B cell (primary cell): ENCODE data around the gene PCGF3. TPM values are rescaled to one million over a fixed set of nuclear protein-coding genes. Genes with fewer than 3 reads are reported as not detected.

ENCODE experiments used
- ATAC-seq: fragments of 200-7000 bp; cut with Tn5 transposase; one replicate; pipeline ENCODE4 v1.10.0; 2021; ENCODE audit warnings: low read depth, mild to moderate bottlenecking, moderate number of reproducible peaks, moderate library complexity
- CTCF ChIA-PET: fragments of 350-600 bp; sonication (Branson Sonifier 250); formaldehyde crosslinking; loops from one replicate; lab custom pipeline; 2021; ENCODE audit warnings: antibody characterized with exemption, inconsistent platforms; lab: Charles Lee
- POLR2A ChIA-PET: fragments of 350-600 bp; sonication (Branson Sonifier 250); formaldehyde crosslinking; loops from one replicate; lab custom pipeline; 2021; ENCODE audit warnings: antibody characterized with exemption; lab: Charles Lee
- DNase-seq: peaks from one replicate; pipeline ENCODE4 v3.0.0; 2013
- H2AFZ ChIP-seq: 2 replicates; pipeline ENCODE4 v1.6.1; 2012; ENCODE audit warnings: mild to moderate bottlenecking, low read depth, low read length; ENCODE audit not compliant: insufficient read depth, poor library complexity, severe bottlenecking
- H3K27ac ChIP-seq, 2 donors: 1 replicate in 1 of 2; 2 replicates in 1 of 2; pipeline ENCODE4 v1.5.1; 2012 to 2013; ENCODE audit warnings: low read length in 2 of 2, mild to moderate bottlenecking in 2 of 2, moderate library complexity in 1 of 2
- H3K27me3 ChIP-seq, 4 experiments: fragments of 200-600 bp in 1 of 4; sonication (generic) in 1 of 4; replicated peaks in 1 of 4; 1 replicate in 2 of 4; 2 replicates in 2 of 4; pipeline versions ENCODE4 v1.6.1 to v1.7.0; 2013 to 2016; ENCODE audit warnings: low read length in 3 of 4, mild to moderate bottlenecking in 2 of 4, mixed read lengths in 1 of 4, moderate library complexity in 1 of 4; ENCODE audit not compliant: insufficient read depth in 4 of 4, control insufficient read depth in 3 of 4; ENCODE audit errors: control extremely low read depth in 1 of 4
- H3K36me3 ChIP-seq, 2 experiments: replicated peaks in 1 of 2; 1 replicate in 1 of 2; 2 replicates in 1 of 2; pipeline versions ENCODE4 v1.6.1 to v1.7.1; 2013; ENCODE audit warnings: low read length in 1 of 2; ENCODE audit not compliant: insufficient read depth in 2 of 2, control insufficient read depth in 1 of 2; ENCODE audit errors: control extremely low read depth in 1 of 2, extremely low read depth in 1 of 2
- H3K4me1 ChIP-seq, 2 donors: fragments of 200-600 bp in 1 of 2; sonication (generic) in 1 of 2; 1 replicate in 1 of 2; 2 replicates in 1 of 2; pipeline versions ENCODE4 v1.5.1 to v1.6.1; 2013 to 2017; ENCODE audit warnings: low read length in 2 of 2; ENCODE audit not compliant: control insufficient read depth in 2 of 2, insufficient read depth in 2 of 2
- H3K4me2 ChIP-seq: replicated peaks from 2 replicates; pipeline ENCODE3; 2012; ENCODE audit warnings: mild to moderate bottlenecking, low read depth, low read length; ENCODE audit not compliant: poor library complexity, severe bottlenecking
- H3K4me3 ChIP-seq, 5 experiments: fragments of 200-600 bp in 1 of 5; sonication (generic) in 1 of 5; 1 replicate in 3 of 5; 2 replicates in 2 of 5; pipeline versions ENCODE4 v1.5.1 to v1.7.0; 2011 to 2016; ENCODE audit warnings: low read length in 4 of 5, mild to moderate bottlenecking in 4 of 5, low read depth in 2 of 5, control low read depth in 1 of 5, moderate library complexity in 1 of 5; ENCODE audit not compliant: insufficient read depth in 1 of 5; ENCODE audit errors: control extremely low read depth in 1 of 5, extremely low read depth in 1 of 5
- H3K79me2 ChIP-seq: fragments of 200-600 bp; sonication (generic); one replicate; pipeline ENCODE4 v1.6.0; 2016; ENCODE audit warnings: low read length; ENCODE audit not compliant: control insufficient read depth, insufficient read depth
- H3K9ac ChIP-seq: fragments of 200-600 bp; sonication (generic); 2 replicates; pipeline ENCODE4 v1.6.1; 2017; ENCODE audit warnings: mild to moderate bottlenecking, low read length, moderate library complexity
- H3K9me3 ChIP-seq, 3 donors: one replicate each; pipeline versions ENCODE4 v1.6.1 to v1.7.1; 2013; ENCODE audit warnings: low read length in 2 of 3; ENCODE audit not compliant: control insufficient read depth in 2 of 3, insufficient read depth in 1 of 3; ENCODE audit errors: control extremely low read depth in 1 of 3
- H4K20me1 ChIP-seq: 2 replicates; pipeline ENCODE4 v1.6.0; 2012; ENCODE audit warnings: mild to moderate bottlenecking, low read length; ENCODE audit not compliant: insufficient read depth, control insufficient read depth, poor library complexity, severe bottlenecking
- H3K27ac Mint-ChIP-seq: one replicate; pipeline ENCODE4 v1.8.0; 2021; ENCODE audit warnings: mixed read lengths
- H3K27me3 Mint-ChIP-seq: one replicate; pipeline ENCODE4 v1.8.0; 2021; ENCODE audit warnings: mixed read lengths
- H3K4me1 Mint-ChIP-seq: one replicate; pipeline ENCODE4 v1.8.0; 2021; ENCODE audit warnings: mixed read lengths
- H3K4me3 Mint-ChIP-seq: one replicate; pipeline ENCODE4 v1.8.0; 2021; ENCODE audit warnings: mixed read lengths
- H3K9me3 Mint-ChIP-seq: one replicate; pipeline ENCODE4 v1.8.0; 2022; ENCODE audit warnings: mixed read lengths; ENCODE audit not compliant: insufficient read depth
- CTCF ChIP-seq: fragments of 200-600 bp; IDR thresholded peaks from one replicate; pipeline ENCODE4 v1.8.0; 2022; ENCODE audit warnings: antibody characterized with exemption, mild to moderate bottlenecking
- EZH2 ChIP-seq: IDR thresholded peaks from 2 replicates; pipeline ENCODE4 v1.6.1; 2012; ENCODE audit warnings: borderline replicate concordance, low read depth, mild to moderate bottlenecking, moderate library complexity, low read length; ENCODE audit not compliant: insufficient read depth, poor library complexity, severe bottlenecking
- WGBS: methylation state at CpG from one replicate; pipeline ENCODE4 v1.1.5; 2013; ENCODE audit warnings: missing lambda C conversion rate; ENCODE audit not compliant: insufficient coverage; 5-methylcytosine and 5-hydroxymethylcytosine counted together
- intact Hi-C: fragments of 100-400 bp; cut with micrococcal nuclease; formaldehyde crosslinking; loops from one replicate; pipeline ENCODE4 v1.10.0; 2022
- polyA plus RNA-seq: library from polyadenylated mRNA; depleted of rRNA; stranded (reverse); fragments of >200 nt; gene quantifications from 2 replicates; pipeline ENCODE4 v1.2.3, GENCODE V29; 2012
- total RNA-seq, 2 donors: library from RNA; stranded (reverse); fragments of 120-200 nt in 1 of 2; gene quantifications; 1 replicate in 1 of 2; 2 replicates in 1 of 2; pipeline versions ENCODE4 v1.2.3 to v1.2.4, GENCODE V29; 2013 to 2022

Gene PCGF3
- total and polyA plus RNA-seq, 2 donors (not counting 1 experiment from before 2014, with no cell fraction given) = 65.7 to 90.3 TPM

GRCh38 chr4:661881-662761 lies 43.5 kb upstream of the PCGF3 start:
- Mint-ChIP-seq H3K27me3 (no peaks in the 10 kb centered on the region), H3K27ac (no peak overlapping the region), H3K4me3 (peak overlapping the region; percentile 63), H3K9me3 (no peaks in the 10 kb centered on the region), H3K4me1 (peaks cover 11% of the 10 kb centered on the region)
- no peak for TF ChIP-seq CTCF
- no peak for TF ChIP-seq EZH2
- CTCF ChIA-PET = interaction anchor here (1.0 kb wide), 1 partner anchor 11 kb away, joined by 3 read pairs; no protein-coding TSS in a partner anchor
- ATAC-seq (no peak), DNase-seq (peak; percentile 4)
- POLR2A ChIA-PET = interaction anchor here (0.7 kb wide), 1 partner anchor 112 kb away, joined by 6 read pairs; no protein-coding TSS in a partner anchor
- Histone ChIP-seq H3K79me2 (peaks cover 9% of the 10 kb centered on the region), H3K36me3 (no peaks in the 10 kb centered on the region), H3K4me1 (peaks cover 9 to 17% of the 10 kb centered on the region in 2 donors), H3K27ac (no peak overlapping the region), H3K4me3 (no peak overlapping the region), H3K4me2 (no peak overlapping the region), H3K27me3 (no peaks in the 10 kb centered on the region), H2AFZ (no peak overlapping the region), H4K20me1 (no peaks in the 10 kb centered on the region), H3K9ac (no peak overlapping the region), H3K9me3 (peaks cover 0 to 17% (median 0%) of the 10 kb centered on the region in 3 donors)
- intact Hi-C loops = loop anchor here (5.0 kb wide), 1 partner anchor 325 kb away; the partner anchor contains the start of gene ZNF141
- WGBS = 97% methylated on average over 41 of the region's 42 CpGs
